Measurements from ENCODE around the gene NAA40. TPM values are rescaled to one million over a fixed set of nuclear protein-coding genes. Genes with fewer than 3 reads are reported as not detected.

Gene NAA40
- polyA plus RNA-seq, 3 donors, result 28.1 to 46.4 (median 42.4) TPM

DNA sequence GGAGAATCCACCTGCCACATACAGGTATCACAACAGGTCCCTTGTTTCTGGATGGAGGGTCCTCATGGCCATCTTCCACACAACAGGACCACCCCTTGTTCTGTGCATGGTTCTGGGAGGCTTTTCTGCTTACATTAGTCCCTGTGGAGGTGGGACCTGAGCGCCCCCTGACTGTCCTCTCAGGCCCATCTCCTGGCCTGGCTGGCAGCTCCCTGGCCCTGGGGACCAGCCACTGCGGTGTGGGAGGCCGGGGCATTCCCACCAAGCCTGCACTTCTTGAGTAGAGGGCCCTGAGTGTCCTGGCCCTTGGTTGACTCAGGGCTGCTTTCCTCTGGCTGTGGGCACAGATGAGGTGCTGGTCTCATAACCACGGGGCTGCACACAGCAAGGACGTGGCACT lies 40.6 kb downstream of the NAA40 start:
- DNase-seq, result no peak

DNA sequence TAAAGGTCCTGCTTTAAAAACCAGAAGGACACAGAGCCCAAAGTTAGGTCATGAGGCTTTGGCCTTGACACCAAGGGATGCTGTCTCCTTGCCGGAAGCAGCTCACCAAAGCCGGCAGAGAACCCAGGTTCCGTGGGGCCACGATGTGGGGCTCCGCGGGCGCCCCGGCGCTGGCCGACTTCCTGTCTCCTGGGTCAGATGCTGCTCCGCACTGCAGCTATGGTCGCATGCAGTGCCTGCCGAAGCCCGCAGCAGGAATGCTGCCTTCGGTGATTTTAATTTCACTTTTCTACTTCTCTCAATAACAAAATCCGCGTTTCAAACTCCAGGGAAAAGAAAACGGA lies 47.0 kb downstream of the NAA40 start:
- no peak for DNase-seq

DNA sequence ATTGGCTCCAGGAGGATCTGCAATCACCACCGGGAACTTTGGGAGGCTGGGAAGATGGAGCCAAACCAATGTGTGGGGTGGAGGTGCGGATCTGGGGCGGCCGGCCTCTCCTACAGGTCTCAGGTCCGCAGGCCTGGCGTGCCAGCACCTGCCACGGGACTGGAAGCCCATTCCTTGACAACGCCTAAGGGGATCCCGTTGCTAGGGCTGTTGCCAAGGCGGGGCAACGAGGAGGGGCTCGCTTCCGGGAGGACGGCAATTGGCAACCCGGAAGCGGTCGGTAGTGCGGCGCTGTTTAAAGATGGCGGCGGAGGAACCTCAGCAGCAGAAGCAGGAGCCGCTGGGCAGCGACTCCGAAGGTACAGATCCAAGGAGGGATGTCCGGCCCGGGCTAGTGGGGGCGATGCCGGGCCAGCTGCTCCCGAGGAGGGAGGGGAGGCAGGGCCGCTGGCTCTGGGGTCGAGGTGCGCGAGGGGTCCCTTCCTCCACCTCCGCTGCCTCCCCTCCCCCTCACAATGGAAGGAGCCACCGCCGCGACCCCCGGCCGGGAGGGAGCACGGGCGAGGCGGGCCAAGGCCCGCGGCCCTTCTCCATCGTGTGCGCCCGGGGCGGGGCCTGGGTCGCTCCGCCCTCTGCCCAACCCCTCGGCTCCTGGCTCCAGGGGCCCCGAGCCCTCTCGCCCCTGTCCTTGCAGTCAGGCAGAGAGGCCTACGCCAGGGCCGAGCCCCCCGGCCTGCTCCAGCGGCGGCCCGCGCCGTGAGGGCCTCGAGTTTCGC lies 47.5 kb downstream of the NAA40 start, which contains the start of gene OTUB1:
OTUB1 (plus strand) TSS at position 283 of the 776 bp plus-strand sequence; CDS start at position 302, 19 bp downstream.
- DNase-seq, result peak; percentile 92

DNA sequence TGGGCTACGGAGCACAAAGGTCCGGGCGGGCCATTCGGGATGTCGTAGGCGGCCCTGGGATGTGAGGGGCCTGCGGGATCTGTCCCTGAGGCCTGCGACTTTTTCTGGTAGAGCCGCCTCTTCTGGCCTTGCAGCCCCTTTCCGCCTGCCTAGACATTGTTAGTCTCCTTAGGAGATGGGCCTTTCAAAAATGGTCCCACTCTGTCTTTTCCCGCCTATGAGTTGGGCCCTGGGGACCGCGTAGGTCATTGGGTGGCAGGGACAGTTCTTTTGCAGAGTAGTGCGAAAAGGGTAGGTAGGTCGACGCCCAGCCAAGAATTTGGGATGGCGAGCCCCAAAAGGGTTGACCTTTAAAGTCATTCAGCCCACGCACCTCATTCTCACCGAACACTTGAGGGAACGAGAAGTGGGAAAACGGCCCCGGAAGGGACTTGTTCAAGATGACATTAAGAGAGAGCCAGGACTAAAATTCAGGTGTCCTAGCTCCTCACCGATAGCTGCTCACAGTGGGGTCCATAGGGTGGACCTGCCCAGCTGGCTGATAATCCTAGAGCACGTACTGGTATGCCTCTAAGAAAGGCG lies 48.2 kb downstream of the NAA40 start:
- no peak for DNase-seq

DNA sequence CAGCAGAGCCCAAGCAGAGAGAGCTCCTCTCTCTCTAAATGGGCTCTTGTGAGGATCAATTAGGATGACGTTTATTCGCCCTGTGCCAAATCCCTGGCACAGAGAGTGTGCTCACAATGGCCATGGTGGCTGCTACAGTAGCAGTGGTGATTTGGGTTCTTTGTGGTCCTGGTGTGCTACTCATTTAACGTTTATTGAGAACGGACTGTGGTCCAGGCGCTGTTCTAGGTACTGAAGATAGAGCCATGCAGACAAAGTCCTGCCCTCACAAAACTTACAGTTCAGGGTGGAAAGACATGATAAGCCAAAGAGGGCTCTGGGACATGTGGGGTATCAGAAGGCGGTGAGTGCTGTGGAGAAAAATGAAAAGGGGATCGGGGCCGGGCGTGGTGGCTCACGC lies 52.8 kb downstream of the NAA40 start:
- no peak for DNase-seq

DNA sequence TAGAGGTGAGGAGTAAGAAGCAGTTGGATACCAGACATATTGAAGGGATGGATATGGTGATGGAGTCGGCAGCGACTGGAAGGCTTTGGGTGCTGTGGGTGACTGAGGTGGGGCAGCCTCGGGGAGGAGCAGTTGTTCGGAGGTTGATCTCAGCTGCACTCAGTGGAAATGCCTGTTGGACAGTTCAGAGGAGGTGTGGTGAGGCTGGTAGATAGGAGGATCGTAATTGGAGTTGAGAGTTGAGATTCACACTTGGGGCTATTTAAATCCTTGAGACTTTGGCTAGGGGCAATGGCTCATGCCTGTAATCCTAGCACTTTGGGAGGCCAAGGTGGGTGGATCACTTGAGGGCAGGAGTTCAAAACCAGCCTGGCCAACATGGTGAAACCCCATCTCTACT lies 54.3 kb downstream of the NAA40 start:
- no peak for DNase-seq

DNA sequence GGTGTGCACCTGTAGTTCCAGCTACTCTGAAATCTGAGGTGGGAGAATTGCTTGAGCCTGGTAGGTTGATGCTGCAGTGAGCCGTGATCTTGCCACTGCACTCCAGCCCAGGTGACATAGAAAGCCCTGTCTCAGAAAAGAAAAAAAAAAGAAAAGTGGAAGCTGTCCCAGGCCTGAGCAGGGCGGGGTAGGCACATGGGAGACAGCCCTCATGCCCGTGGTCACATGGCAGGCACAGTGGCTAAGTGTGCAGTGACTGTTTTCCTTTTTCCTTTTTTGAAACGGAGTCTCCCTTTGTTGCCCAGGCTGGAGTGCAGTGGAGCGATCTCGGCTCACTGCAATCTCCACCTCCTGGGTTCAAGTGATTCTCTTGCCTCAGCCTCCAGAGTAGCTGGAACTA lies 55.2 kb downstream of the NAA40 start:
- DNase-seq, result no peak

DNA sequence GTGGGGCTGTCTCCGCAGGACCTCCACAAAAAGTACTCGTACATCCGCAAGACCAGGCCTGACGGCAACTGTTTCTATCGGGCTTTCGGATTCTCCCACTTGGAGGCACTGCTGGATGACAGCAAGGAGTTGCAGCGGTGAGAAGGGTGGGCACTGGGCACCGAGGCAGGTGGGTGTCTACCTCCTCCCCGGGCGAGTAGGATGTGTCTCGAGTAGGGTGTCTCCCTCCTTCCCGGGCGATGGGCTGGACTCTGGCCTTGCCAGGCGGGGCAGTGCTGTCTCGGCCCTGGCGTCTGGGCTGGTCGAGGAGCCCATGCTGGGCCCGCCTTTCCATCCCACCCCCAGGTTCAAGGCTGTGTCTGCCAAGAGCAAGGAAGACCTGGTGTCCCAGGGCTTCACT lies 57.7 kb downstream of the NAA40 start:
- DNase-seq, result no peak

DNA sequence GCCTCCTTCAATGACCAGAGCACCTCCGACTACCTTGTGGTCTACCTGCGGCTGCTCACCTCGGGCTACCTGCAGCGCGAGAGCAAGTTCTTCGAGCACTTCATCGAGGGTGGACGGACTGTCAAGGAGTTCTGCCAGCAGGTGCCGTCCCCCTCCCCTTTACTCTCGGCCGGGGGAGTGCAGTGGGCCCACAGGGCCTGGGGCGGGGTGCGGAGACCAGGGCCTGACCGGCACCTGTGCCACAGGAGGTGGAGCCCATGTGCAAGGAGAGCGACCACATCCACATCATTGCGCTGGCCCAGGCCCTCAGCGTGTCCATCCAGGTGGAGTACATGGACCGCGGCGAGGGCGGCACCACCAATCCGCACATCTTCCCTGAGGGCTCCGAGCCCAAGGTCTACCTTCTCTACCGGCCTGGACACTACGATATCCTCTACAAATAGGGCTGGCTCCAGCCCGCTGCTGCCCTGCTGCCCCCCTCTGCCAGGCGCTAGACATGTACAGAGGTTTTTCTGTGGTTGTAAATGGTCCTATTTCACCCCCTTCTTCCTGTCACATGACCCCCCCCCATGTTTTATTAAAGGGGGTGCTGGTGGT lies 58.4 kb downstream of the NAA40 start:
- DNase-seq, result no peak

DNA sequence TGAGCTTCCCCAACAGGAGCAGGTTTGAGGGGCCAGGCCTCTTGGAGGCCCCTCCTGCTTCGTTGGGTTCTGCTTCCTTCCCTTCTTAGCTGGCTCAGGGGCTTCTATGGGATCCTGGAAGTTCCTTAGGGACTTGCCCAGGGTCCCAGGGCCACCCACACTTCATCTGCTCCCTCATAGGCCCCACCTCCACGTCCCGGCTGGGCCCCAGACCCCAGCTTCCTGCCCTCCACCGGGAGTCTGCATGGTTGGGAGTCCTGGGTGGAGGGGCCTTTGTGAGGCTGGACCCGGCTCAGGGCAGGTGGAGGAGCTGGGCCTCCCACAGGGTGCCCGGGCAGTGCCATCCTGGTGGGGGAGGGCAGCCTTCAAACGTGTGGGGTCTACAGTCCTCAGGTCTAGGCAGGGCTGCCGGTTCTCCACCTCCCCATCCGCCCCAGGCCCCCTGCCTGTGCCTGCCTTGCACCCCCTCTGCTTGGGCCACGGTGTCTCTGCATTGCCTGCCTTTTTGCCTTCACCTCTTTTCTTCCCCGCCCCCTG lies 59.1 kb downstream of the NAA40 start:
- no peak for DNase-seq

DNA sequence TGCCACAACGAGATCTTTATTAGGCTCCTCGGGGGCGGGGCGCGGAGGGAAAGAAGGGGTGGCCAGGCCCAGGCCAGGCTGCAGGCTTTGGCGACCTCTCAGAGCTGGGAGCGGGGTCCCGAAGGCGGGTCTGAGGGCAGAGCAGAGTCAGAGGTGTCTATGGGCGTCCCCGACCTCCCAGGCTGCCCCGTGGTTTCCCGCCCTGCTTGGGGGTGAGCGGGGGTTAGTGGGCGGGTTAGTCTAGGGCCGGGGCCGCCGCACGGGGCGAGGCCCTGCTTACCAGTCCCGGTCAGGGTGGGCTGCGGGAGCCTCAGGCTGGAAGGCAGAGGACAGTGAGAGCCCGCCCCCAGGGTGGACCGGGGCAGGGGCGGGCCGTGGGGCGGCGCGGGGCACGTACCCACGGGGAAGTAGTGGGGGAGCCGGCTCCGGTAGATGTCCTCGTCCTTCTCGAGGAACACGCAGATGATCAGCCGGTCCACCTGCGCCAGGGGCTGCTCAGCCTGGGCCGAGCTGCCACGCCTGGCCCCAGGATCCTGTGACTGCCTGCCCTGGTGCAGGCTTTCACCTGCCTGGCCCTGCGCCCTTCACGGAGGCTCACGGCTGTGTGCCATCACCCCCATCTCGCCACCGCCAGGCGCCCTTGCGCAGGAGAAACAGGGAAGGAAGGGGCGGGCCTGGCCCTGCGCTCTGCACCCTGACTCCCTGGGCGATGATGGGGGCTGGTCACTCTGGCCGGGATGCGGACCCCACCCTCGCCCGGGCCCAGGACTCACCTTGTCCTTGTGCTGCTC lies 60.0 kb downstream of the NAA40 start:
- no peak for DNase-seq

DNA sequence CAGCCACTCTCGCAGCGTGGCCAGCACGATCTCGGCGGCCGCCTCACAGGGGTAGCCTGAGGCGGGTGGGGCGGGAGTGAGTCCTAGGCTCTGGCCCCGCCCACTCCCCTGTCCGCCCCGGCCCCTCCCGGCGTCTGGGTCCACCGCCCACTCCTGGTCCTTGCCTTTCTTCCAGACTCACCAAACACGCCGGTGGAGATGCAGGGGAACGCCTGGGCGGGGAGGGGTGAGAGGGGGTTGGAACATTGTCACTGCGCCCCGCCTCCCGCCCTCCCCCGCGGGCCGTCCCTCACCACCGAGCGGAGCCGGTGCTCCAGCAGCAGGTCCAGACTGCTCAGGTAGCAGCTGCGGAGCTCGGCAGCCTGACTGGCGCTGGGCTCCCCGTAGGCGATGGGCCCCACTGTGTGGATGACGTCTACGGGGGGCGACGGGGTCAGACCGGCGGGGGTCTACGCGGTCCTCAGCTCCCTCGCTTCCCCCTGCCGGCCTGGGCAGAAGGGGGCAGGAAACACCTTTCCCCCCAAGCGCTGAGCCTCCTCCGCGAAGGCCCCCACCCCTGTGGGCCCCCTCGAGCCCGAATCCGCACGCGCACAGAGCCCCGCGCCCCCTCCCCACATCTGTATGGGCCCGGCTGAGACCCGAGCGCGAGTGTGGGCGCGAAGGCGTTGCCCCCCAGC lies 60.7 kb downstream of the NAA40 start:
- no peak for DNase-seq

DNA sequence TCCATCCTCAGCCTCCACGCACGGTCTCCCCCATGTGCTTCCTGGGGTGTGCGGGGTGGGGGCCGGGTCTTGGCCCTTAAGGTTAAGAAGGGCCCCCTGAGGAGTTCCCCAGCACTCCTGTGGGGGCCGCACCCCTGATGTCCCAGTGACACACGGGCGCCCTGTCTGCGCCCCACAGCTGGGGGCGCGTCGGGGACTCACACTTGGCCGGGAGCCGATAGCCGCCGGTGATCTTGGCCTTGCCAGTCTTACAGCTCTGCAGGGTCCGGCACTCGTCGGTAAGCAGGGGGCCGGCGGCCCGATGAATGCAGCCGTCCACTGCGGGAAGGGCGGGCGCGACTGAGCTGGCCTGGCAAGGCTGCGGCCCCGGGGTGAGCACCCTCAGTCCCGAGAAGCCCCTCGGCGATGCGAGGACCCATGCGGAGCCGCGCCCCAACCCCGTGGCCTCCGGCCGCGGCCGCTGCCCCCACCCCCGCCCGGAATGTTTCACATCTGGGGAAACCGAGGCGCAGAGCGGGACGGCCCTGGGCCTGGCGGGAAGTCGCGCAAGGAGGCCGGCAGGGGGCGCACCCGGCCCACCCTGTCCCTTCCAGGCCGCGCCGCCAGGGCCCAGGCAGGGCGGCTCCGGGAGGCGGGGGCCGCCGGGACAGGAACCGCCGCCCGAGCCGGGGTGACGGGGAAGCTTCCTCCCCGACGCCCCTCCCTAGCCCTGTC lies 61.4 kb downstream of the NAA40 start:
- DNase-seq, result no peak

DNA sequence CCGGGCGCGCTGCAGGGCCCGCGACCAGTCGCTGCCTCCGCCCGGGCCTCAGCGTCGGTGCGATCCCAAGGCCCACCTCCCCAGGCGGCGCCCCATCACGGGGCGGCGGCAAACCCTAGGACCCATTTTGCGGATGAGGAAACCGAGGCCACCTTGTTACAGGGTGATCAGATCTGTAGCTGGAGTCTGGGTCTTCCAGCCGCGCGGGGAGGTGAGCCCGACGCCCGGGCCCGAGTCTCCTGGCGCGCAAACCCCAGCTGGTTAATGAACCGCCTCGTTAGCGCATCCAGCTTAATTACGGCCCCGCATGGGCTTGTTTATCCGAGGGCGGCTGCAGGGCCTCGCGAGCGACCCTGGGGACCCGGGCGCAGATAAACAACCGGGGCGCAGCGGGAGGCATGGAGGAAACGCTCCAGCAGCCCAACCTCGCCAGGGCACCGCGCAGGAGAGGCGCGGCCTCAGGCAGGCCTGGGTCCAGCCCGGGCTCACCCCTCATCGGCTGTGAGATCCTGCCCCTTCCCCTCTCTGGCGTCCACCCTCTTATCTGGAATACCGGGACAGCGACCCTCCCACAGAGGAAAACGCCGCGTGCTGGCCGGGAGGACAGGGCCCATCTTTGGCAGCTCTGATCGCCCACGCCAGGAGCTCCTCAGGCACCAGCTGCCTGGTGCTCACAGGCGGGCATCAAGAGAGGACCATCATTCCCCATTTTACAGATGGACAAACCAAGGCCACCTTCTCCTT lies 62.1 kb downstream of the NAA40 start:
- DNase-seq, result no peak

DNA sequence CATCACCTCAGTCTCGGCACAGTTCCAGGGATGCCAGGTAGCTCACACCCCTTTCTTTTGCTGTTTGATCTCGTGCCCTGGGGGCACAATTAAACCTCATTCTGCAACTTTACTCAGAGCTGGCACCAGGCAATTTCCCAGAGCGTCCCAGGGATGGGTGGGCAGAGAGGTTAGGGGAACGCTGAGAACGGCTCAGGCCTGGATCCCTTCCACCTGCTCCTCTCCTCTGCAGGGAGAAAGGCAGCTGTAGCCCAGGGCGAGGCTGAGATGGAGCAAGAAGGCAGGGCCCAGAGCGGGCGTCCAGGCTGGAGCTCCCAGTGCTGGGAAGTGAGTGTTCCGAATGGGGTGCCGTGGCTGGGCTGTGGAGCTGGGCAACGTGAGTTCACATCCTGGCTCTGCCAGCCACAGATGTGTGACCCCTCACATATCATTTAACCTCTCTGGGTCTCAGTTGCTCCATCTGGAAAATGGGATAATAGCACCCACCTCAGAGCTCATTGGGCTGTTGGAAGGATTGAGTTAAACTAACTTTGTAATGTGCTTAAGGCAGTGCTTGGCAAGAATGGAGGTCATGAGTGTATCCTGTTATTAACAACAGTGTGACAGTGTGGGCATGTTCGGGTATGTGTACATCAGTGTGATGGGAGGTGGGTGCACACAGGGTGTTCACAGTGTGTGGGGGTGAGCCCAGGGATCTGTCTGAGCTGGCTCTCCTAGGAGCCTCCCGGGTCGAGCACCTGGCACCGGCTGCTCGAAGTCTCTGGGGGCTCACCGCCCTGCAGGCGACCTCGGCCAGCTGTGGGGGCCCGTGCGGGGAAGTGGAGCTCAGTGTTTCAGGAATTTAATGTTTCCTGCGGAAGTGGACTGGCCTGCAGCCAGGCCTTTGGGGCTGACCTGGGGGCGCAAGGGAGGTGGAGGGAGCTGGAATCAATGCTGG lies 63.0 kb downstream of the NAA40 start:
- DNase-seq, result no peak

DNA sequence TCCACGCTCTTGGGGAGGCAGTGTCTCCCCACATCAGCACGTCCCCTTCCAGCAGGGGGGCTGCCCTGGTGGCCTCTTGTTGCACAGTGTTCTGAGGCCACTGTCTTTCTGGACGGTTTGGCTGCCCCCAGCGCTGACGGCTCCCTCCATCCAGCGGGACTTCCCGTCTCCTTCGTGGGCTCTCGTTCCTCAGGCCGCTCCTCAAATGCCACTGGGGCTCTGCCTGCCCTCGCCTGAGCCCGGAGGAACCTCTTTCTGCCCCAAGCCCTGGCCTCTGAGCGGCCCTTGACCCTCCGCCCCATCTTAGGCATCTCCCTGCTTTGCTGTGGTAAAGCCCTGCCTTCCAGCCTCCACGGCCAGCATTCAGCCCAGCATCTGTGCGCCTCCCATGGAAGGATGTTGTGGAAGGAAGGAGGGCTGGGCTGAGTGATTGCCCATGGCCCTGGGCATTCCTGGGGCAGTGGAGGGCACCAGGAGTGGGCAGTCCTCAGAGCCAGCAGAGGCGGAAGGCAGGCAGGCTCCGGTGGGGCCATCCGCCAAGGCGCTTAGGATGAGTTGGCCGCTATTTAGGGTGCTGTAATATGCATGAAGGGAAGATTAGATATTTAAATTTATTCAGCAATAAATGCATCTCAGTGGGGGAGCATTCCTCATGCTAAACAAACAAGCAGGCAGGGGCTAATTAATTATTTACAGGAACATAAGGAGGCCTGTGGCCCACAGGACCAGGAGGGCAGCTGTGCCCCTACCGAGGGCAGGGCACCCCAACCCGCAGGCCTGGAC lies 65.2 kb downstream of the NAA40 start:
- DNase-seq, result no peak

DNA sequence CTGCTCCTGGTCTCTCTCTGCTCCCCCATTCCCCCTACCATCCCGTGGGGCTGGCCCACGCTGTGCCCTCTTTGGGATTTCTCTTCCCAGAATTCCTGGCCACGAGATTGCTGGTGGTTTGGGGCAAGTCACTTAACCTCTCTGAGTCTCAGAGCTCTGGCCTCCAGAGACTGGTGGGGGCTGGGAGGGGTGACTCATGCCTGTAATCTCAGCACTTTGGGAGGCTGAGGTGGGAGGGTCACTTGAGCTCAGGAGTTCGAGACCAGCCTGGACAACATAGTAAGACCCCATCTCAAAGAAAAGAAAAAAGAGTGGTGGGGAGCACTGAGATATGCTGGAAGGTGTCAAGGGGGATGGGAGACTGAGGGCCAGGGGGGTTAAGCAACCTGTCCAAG lies 65.8 kb downstream of the NAA40 start:
- DNase-seq, result no peak

DNA sequence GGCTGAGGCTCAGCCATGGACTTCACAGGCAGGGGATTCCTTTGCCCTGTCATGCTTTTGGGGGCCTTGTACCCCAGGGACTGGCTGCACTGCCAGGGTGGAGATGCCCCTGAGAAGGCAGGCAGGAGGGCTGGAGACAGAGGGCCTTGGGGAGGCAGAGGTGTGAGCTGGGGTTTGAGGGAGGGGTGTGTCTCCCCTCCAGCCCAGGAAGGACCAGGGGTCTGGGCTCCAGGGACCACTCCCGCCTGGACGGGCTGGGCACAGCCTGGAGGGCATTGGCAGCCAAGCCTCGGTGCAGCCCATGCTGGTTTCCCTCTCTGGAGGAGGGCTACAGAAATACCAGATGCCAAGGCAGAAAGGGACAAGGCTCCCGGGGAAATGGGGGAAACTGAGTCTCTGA lies 66.9 kb downstream of the NAA40 start:
- no peak for DNase-seq
